Measurements from ENCODE around the gene FBXL2.

GRCh38 chr3:33391255-33391995, 114.2 kb downstream of the FBXL2 start:
- TF ChIP-seq, protein P1, sequence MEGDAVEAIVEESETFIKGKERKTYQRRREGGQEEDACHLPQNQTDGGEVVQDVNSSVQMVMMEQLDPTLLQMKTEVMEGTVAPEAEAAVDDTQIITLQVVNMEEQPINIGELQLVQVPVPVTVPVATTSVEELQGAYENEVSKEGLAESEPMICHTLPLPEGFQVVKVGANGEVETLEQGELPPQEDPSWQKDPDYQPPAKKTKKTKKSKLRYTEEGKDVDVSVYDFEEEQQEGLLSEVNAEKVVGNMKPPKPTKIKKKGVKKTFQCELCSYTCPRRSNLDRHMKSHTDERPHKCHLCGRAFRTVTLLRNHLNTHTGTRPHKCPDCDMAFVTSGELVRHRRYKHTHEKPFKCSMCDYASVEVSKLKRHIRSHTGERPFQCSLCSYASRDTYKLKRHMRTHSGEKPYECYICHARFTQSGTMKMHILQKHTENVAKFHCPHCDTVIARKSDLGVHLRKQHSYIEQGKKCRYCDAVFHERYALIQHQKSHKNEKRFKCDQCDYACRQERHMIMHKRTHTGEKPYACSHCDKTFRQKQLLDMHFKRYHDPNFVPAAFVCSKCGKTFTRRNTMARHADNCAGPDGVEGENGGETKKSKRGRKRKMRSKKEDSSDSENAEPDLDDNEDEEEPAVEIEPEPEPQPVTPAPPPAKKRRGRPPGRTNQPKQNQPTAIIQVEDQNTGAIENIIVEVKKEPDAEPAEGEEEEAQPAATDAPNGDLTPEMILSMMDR (IDR thresholded peaks at IDR 0.05) = no peak
- no peak for TF ChIP-seq POLR2AphosphoS5 (IDR thresholded peaks at IDR 0.05; ENCODE audit: insufficient read depth in 1 of 2, low read depth in 1 of 2)

Data from vagina (tissue), 2 donors.